ENCODE results near the gene GPR62.

GRCh38 chr3:51968883-51969678 lies 13.9 kb downstream of the GPR62 start:
- TF ChIP-seq CTCF (IDR thresholded peaks at IDR 0.05) (no peak), POLR2A (IDR thresholded peaks at IDR 0.05) (no peak)
